K562 treated with DMSO at 1 percent for 12 hours (cell line): ENCODE measurements around the gene PIM3. TPM values are rescaled to one million over a fixed set of nuclear protein-coding genes. Genes with fewer than 3 reads are reported as not detected.

ENCODE experiments used
- total RNA-seq: library from RNA; unstranded; fragments of 300-600 nt; gene quantifications from 2 replicates; pipeline ENCODE4 v1.2.3, GENCODE V29; 2022; ENCODE audit not compliant: insufficient read depth

The PIM3 gene
- 74.3 and 74.5 TPM in 2 replicates for total RNA-seq

DNA sequence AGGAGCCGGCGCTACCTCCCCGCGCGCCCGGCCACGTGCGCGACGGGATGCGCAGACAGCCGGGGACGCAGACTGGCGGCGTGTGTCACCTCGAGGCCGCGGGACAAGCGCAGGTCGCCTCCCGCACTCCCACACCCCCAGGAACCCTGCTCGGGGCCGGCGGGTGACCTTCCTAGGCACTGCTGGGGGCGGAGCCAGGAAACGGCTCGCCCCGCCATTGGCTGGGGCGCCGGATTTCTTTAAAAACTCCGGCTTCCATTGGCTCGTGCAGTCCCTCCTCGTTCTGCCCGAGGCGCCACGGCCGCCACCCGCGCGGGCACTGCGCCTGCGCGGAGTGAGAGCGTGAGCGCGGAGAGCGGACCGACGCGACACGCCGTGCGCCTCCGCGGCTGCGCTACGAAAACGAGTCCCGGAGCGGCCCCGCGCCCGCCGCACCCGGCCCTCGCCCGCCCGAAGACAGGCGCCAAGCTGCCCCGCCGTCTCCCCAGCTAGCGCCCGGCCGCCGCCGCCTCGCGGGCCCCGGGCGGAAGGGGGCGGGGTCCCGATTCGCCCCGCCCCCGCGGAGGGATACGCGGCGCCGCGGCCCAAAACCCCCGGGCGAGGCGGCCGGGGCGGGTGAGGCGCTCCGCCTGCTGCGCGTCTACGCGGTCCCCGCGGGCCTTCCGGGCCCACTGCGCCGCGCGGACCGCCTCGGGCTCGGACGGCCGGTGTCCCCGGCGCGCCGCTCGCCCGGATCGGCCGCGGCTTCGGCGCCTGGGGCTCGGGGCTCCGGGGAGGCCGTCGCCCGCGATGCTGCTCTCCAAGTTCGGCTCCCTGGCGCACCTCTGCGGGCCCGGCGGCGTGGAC, at the start of gene PIM3:
Gene PIM3 (plus strand): TSS at position 614 of the 846 bp plus-strand sequence. CDS start 176 bp downstream, at position 790.

DNA sequence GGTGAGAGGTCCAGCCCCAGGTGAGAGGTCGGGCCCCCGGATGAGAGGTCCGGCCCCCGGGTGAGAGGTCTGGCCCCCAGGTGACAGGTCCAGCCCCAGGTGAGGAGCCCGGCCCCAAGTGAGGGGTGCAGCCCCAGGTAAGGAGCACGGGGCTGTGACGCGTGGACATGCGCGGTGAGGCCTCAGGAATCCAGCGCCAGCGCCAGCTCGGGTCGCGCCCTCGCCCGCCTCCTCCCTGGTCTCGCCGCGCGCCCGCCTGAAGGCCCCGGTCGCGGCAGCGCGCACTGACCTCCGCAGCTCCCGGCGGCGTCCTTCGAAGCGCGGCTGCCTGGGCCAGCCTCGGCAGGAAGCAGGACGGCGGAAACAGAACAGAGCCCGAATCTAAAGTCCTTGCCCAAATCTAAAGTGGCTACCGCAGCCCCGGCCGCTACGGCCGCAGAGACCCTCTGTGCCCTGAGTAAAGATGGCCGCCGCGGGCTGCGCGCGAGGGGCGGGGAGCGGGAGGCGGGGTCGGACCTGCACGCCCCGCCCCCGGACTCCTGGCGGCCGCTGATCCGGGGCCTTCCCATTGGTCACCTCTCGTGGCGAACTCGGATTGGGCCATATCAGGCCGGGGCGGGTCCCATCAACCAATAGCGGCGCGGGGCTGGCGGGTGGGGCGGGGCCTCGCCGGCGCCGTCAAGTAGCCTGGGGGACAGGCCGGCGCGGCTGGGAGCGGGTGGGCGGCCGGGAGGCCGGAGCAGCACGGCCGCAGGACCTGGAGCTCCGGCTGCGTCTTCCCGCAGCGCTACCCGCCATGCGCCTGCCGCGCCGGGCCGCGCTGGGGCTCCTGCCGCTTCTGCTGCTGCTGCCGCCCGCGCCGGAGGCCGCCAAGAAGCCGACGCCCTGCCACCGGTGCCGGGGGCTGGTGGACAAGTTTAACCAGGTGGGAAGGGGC, 42.3 kb upstream of the PIM3 start, which contains the start of the genes ALG12 and CRELD2:
Gene ALG12 (minus strand): TSS at position 465 of the 937 bp plus-strand sequence. CDS start 4,673 bp downstream, outside the sequence.
Gene CRELD2 (plus strand): TSS at position 661 of the 937 bp plus-strand sequence. CDS start 136 bp downstream, at position 797.

DNA sequence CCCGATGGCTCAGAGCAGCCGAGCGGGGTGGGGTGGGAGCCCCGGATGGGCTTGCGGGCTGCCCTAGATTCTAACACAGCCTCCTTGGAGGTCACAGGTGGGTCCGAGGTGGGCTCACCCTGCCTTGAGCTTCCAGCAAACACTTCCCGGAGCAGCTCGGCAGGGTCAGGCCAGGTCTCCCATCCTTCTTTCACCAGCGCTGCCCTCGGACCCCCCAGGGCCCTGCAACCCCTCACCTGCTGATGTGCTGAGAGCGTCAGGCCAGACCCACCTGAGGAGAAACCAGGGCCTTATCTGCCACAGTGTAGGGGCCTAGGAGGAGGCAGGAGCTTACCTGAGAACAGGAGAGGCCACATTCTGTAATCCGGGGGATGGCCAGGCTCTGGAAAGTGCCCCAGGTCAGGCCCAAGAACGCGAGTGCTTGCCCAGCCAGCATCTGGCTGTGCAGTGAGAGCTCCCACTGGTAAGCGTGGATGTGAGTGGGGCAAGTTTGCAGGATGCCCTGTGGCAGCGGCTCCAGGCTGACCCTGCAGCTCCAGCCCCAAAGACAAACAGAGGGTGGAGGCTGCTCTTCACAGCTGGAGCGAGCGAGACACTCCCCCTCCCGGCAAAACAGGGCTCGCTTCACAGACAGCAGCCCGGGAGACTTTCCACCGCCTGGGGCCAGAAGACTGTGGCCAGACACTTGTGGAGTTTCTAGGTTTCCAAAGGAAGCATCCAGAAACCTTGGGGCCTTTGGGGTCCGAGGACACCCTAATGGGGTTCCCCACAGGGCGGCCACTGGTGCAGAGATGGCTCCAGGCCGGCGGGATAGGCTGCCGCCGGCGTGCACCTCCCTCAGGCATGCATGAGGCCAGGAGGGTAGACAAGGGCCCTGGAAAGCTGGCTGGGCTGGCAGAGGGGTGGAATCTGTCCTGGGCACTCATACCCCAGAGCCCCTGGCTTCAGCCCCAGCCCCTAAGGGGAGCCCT, 51.9 kb downstream of the PIM3 start, which contains the start of gene IL17REL:
Gene IL17REL (minus strand): TSS at position 555 of the 971 bp plus-strand sequence. CDS start 119 bp downstream, at position 436.

Other genes starting within 250 kb of the PIM3 start
- 7.7 and 15.8 TPM in 2 replicates for gene BRD1, start 132.9 kb upstream of the PIM3 start, total RNA-seq
- gene ZBED4, start 106.9 kb upstream of the PIM3 start, total RNA-seq, result 2.9 and 14.1 TPM in 2 replicates
- gene ALG12, start 42.3 kb upstream of the PIM3 start, total RNA-seq, result 3.0 and 8.9 TPM in 2 replicates
- gene CRELD2, start 42.1 kb upstream of the PIM3 start, total RNA-seq, result 27.2 and 33.5 TPM in 2 replicates
- 0.16 TPM in 1 of 2 replicates, not detected in the other for gene IL17REL, start 52.0 kb downstream of the PIM3 start, total RNA-seq
- not detected in 2 replicates for gene TTLL8, start 97.5 kb downstream of the PIM3 start, total RNA-seq
- 0.69 and 0.74 TPM in 2 replicates for gene MLC1, start 124.7 kb downstream of the PIM3 start, total RNA-seq
- 1.1 TPM in 1 of 2 replicates, not detected in the other for gene MOV10L1, start 129.2 kb downstream of the PIM3 start, total RNA-seq
- 22.8 and 30.2 TPM in 2 replicates for gene PANX2, start 210.0 kb downstream of the PIM3 start, total RNA-seq
- 47.8 and 54.8 TPM in 2 replicates for gene TRABD, start 225.1 kb downstream of the PIM3 start, total RNA-seq
- gene SELENOO, start 240.2 kb downstream of the PIM3 start, total RNA-seq, result 31.2 and 31.8 TPM in 2 replicates